ENCODE data around the gene HFE.
"Not testable (repeated sequence)": the region's sequence is repeated elsewhere in the genome, so short reads cannot be mapped to it uniquely, and the experiment has no call there.

Gene HFE

DNA sequence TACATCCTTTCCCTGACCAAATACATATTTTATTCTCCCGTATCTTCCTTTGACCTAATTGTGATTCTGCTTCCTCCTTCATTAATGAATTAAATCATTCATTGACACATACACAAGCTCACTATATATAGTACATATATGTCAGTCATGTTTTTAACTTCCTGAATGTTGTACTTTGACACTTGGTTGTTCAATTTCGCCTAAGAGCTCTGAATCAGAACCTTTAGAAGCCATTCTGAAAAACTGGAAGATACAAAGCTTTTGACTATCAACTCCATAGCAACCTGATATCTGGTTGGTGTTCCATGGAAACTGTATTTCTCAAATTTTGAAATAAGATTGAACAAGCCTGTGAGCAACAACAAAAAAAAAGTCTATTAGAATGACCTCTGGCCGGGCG lies 27.3 kb upstream of the HFE start:
- no peak for DNase-seq (ENCODE audit: low read depth in 2 of 2)

DNA sequence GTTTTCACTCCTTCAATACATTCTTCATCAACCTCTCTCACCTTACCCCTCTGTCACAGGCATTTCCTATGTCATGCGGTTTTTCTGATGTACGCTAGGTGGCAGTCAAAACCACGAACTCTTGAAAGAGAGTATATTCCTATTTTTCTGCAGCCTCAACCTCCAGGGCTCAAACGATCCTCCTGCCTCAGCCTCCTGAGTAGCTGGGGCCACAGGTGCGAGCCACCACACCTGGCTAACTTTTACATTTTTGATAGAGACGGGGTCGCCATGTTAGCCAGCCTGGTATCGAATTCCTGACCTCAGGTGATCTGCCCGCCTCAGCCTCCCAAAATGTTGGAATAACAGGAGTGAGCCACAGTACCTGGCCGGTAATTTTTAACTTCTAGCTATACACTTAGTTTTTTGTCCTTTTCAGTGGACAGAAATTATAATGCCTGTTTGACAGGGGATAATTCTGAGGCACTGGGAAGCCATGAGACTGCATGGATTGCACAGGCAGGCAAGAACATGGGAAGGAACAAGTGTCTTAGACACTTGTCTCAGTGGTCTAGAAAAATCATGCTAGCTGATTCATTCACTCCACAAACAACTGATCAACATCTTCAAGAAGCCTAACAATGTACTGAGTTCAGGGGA lies 22.5 kb upstream of the HFE start:
- no peak for DNase-seq (ENCODE audit: low read depth in 2 of 2)

DNA sequence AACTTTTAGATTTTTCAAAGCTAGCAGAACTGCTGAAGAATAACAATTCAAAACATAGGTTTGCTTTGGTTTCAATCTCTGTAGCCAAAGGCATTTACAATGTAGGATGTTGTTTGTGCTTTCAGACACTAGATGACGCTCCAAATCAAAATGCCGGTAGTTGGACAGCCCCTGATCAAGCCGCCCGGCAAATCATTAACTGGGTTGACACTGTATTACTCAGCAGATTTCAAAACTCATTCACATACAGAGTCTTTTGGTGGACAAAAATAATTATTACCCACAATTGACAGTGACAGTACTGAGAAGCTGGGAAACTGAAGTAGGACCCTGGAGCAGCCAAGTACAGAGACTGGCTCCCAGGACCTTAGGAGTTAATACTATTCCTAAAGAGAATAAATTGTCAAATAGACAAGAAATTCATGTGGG lies 21.3 kb upstream of the HFE start:
- DNase-seq (ENCODE audit: low read depth in 2 of 2): no peak

DNA sequence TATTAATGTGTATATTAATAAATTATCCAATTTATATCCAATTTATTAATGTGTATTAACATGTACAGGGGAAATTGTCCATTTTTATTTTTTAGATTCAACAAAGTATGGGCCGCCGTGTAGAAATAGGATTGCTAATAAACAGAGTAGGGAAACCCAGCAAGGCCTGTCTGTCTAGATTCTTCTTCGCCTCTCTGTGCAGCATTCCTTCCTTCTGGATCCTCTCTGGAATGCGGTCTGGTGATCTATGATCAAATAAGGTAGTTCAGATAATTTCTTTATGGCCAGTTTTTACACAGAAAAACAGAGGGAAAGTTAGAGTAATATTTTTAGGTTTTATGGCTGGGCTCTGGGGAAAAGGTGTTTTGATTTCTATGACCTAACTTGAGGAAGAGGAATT lies 19.9 kb upstream of the HFE start:
- no peak for DNase-seq (ENCODE audit: low read depth in 2 of 2)

DNA sequence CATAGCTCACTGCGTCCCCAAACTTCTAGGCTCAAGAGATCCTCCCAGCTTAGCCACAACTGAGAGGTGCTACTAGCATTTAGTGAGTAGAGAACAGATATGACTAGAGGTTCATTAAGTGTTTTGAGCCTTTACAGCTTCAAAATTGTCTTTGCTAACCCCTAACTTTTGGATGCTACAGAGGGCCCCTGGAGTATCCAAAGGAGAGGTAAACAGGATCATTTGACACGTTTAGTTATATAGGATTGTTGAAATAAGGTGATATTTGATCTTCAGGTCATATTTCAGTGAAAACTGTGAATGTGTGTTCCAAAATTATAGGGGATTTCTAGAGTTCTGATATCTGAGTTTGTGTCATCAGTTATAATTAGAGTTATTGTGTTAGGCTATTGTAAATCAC lies 19.2 kb upstream of the HFE start:
- no peak for DNase-seq (ENCODE audit: low read depth in 2 of 2)

DNA sequence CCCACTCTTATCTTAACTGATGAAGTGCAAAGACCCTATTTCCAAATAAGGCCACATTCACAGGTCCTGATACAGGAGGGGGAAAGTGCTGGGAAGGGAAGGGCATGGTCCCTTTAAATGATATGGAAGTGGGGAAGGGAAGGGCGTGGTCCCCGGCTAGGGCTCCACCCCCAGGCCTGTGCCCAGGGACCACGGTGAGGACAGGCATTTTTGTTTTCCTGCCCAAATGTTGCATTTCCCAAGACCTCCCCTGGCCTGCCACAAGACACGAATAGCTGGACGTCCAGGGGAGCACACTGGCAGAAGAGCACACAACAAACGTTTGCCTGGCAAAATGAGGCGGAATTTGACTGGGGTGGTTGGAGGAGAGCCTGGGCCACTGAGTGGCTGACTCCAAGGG lies 16.1 kb upstream of the HFE start:
- no peak for DNase-seq (ENCODE audit: low read depth in 2 of 2)

DNA sequence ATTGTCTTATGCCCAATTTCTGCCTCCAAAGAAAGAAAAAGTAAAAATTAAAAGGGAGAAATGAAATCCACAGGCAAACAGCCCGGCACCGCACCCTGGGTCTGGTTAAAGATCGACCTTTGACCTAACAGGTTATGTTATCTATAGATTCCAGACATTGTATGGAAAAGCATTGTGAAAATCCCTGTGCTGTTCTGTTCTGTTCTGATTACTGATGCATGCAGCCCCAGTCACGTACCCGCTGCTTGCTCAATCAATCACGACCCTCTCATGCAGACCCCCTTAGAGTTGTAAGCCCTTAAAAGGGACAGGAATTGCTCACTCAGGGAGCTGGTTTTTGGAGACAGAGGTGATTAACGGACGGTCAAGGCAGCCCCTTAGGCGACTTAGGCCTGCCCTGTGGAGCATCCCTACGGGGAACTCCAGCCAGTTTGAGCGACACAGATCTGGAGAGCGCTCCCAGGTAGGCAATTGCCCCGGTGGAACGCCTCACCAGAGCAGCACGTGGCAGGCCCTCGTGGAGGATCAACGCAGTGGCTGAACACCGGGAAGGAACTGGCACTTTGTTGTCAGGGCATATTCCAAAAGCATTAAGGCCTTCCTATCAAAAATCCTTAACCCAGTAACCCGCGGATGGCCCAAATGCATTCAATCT lies 12.0 kb upstream of the HFE start:
- no peak for DNase-seq (ENCODE audit: low read depth in 2 of 2)

DNA sequence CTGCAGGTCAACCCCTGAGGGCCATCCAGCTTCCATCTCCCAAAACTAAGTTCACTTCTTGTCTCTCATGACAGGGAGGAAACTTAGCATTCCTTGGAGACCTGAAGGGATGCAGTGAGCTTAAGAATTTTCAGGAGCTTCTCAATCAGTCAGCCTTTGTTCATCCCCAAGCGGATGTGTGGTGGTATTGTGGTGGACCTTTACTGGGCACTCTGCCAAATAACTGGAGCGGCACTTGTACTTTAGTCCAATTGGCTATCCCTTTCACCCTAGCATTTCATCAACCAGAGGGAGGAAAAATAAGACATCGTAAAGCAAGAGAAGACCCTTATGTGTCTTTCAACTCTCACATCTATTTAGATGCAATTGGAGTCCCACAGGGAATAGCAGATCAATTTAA lies 9.2 kb upstream of the HFE start:
- not testable (repeated sequence) for DNase-seq (ENCODE audit: low read depth in 2 of 2)

DNA sequence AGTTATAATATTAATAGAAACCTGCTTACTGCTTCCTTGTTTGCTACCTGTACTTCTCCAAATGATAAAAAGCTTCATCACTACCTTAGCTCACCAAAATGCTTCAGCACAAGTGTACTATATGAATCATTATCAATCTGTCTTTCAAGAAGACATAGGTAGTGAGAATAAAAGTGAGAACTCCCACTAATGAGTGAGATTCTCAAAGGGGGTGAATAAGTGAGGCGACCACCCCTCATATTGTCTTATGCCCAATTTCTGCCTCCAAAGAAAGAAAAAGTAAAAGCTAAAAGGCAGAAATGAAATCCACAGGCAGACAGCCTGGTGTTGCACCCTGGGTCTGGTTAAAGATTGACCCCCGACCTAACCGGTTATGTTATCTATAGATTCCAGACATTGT lies 6.1 kb upstream of the HFE start:
- DNase-seq (ENCODE audit: low read depth in 2 of 2): not testable (repeated sequence)

DNA sequence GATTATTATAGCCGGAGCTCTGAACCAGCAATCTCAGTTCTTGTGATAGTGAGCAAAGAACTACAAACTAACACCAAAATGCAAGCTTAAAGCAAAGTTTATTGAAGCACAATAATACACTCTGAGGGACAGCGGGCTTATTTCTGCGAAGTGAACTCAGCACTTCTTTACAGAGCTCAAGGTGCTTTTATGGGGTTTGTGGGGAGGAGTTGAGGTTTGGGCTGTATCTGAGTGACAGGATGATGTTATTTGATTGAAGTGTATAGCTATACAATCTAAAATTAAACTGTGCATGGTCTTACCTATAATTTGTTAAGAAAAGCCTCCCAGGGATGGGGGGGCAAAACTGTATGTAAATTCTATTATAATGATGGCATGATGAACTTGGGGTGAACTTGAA lies 1.0 kb upstream of the HFE start:
- DNase-seq (ENCODE audit: low read depth in 2 of 2): no peak

DNA sequence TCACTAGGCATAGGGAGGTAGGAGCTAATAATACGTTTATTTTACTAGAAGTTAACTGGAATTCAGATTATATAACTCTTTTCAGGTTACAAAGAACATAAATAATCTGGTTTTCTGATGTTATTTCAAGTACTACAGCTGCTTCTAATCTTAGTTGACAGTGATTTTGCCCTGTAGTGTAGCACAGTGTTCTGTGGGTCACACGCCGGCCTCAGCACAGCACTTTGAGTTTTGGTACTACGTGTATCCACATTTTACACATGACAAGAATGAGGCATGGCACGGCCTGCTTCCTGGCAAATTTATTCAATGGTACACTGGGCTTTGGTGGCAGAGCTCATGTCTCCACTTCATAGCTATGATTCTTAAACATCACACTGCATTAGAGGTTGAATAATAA lies 1.1 kb downstream of the HFE start:
- no peak for DNase-seq (ENCODE audit: low read depth in 2 of 2)

DNA sequence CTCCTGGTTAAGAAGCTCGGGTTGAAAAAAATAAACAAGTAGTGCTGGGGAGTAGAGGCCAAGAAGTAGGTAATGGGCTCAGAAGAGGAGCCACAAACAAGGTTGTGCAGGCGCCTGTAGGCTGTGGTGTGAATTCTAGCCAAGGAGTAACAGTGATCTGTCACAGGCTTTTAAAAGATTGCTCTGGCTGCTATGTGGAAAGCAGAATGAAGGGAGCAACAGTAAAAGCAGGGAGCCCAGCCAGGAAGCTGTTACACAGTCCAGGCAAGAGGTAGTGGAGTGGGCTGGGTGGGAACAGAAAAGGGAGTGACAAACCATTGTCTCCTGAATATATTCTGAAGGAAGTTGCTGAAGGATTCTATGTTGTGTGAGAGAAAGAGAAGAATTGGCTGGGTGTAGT lies 2.0 kb downstream of the HFE start:
- DNase-seq (ENCODE audit: low read depth in 2 of 2): no peak

DNA sequence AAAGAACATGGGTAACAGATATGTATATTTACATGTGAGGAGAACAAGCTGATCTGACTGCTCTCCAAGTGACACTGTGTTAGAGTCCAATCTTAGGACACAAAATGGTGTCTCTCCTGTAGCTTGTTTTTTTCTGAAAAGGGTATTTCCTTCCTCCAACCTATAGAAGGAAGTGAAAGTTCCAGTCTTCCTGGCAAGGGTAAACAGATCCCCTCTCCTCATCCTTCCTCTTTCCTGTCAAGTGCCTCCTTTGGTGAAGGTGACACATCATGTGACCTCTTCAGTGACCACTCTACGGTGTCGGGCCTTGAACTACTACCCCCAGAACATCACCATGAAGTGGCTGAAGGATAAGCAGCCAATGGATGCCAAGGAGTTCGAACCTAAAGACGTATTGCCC lies 5.2 kb downstream of the HFE start:
- DNase-seq (ENCODE audit: low read depth in 2 of 2): no peak

DNA sequence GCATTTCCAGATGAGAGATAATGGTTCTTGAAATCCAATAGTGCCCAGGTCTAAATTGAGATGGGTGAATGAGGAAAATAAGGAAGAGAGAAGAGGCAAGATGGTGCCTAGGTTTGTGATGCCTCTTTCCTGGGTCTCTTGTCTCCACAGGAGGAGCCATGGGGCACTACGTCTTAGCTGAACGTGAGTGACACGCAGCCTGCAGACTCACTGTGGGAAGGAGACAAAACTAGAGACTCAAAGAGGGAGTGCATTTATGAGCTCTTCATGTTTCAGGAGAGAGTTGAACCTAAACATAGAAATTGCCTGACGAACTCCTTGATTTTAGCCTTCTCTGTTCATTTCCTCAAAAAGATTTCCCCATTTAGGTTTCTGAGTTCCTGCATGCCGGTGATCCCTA lies 6.8 kb downstream of the HFE start:
- no peak for DNase-seq (ENCODE audit: low read depth in 2 of 2)

DNA sequence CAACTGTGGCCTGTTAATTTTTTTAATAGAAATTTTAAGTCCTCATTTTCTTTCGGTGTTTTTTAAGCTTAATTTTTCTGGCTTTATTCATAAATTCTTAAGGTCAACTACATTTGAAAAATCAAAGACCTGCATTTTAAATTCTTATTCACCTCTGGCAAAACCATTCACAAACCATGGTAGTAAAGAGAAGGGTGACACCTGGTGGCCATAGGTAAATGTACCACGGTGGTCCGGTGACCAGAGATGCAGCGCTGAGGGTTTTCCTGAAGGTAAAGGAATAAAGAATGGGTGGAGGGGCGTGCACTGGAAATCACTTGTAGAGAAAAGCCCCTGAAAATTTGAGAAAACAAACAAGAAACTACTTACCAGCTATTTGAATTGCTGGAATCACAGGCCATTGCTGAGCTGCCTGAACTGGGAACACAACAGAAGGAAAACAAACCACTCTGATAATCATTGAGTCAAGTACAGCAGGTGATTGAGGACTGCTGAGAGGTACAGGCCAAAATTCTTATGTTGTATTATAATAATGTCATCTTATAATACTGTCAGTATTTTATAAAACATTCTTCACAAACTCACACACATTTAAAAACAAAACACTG lies 10.1 kb downstream of the HFE start:
- peak; percentile 22 for DNase-seq (ENCODE audit: low read depth in 2 of 2)

DNA sequence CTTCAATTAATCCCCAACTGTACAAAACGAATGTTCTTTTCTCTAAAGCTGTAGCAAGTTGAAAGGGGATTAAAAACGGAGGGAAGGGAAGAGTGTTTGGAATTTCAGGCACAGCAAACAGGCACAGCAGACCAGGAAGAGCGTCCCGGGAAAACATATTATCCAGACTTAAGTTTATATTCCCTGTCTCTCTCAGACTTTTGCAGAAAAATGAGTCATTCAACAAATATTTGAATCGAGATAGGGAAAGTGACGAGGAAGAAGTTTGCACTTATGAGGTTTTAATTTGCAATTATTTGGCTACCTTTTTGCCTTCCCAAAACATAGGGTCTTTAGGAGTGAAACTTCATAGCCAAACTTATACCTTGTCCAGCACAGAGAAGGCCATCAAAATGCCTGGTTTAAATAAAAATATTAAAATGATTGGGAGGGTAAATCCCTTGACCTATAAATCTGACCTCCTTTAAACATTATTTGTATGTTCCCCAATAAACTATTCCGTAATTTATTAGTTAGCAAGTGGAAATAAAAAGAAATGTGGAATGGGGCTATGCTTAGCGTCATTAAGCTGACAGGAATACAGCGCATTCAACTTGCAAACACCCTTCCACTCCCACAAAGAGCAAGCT lies 16.0 kb downstream of the HFE start:
- DNase-seq (ENCODE audit: low read depth in 2 of 2): no peak

DNA sequence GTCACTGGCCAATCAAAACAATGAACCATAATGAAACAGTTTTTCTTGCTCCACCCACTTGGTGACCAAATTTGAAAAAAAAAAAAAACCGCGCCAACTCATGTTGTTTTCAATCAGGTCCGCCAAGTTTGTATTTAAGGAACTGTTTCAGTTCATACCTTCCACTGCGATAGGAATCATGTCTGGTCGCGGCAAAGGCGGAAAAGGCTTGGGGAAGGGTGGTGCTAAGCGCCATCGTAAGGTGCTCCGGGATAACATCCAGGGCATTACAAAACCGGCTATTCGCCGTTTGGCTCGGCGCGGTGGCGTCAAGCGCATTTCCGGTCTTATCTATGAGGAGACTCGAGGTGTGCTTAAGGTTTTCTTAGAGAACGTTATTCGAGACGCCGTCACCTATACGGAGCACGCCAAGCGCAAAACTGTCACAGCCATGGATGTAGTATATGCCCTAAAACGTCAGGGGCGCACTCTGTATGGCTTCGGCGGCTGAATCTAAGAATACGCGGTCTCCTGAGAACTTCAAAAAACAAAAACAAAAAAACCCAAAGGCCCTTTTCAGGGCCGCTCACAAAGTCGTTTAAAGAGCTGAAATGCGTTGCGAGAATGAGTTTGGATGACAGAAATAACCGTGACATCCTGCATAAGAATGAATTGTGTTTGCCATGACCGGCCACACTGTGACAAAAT lies 16.7 kb downstream of the HFE start:
- DNase-seq (ENCODE audit: low read depth in 2 of 2): peak; percentile 80 to 84

DNA sequence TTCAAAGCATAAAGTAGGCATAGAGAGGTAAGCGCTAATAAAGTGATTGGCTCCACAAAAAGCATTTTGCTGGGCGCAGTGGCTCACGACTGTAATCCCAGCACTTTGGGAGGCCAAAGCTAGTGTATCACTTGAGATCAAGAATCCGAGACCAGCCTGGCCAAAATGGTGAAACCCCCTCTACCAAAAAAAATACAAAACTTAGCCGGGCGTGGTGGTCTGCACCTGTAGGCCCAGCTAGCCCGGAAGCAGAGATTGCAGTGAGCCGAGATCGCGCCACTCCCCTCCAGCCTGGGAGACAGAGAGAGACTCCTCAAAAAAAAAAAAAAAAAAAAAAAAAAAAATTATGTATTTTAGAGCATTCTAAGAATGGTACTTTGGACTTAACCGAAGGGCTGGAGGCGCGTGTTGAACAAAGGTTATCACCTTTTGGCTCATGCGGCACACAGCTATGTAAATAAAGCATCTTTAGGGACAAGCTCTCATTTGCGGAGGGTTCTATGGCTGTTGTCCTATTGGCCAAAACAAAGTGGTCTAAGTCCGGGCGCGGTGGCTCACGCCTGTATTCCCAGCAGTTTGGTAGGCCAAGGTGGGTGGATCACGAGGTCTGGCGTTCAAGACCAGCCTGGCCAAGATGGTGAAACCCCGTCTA lies 17.4 kb downstream of the HFE start:
- DNase-seq (ENCODE audit: low read depth in 2 of 2): no peak

DNA sequence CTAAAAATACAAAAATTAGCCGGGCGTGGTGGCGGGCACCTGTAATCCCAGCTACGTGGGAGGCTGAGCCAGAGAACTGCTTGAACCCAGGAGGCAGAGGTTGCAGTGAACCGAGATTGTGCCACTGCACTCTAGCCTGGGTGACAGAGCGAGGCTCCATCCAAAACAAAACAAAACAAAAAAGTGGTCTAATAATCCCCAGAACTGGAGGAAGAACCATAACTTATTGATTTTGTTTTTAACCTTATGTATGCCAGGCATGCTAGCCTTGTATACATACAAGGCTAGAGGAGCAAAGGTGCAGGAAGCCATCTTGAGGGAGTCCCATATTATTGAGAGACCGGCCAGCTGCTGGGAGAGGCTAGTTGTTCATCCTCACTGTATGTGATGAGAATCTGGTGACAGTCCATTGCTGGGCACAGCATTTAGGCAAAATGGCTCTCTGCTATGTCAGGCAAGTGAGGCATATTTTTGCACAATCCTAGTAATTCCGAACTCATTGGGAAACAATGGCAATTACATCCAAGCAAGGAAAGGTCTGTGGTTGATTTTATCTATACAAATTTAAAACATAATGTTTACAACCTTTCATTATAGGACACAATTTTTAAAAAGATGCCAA lies 18.0 kb downstream of the HFE start:
- DNase-seq (ENCODE audit: low read depth in 2 of 2): no peak

DNA sequence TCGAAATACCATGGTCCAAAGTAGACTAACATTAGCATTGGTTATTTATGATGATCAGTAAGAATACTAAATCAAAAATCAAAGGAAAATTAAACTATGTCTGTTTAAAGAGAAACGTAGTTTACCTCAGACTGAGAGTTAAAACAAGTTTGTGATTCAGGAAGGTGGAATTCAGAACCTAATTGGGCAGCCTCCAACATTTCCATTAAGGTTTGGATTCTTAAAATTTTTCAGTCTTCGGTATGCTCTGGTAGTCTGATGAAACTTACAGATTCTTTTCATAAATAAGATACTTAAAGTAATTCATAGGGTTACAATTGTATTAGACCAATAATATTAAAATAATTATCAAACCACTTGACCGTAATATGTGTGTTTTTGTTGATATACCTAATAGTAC lies 18.6 kb downstream of the HFE start:
- DNase-seq (ENCODE audit: low read depth in 2 of 2): no peak

DNA sequence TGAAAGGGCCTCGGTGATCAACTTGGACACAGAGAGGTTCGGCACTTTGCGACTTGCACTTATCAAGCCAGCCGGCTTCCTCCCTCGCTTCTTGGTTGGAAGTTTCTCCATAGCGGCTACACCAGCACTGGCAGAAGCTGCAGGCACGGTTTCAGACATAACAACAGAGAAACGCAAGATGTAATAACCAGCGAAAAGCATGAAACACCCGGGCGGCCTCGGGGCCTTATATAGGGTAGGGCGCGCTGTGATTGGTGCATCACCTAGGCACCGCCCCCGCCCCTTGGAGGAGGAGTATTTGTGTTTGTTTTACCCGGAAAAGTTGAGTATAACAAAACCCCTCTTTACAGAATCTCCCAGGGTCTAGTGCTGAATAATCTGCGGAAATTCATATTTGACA lies 20.7 kb downstream of the HFE start:
- DNase-seq (ENCODE audit: low read depth in 2 of 2): no peak

DNA sequence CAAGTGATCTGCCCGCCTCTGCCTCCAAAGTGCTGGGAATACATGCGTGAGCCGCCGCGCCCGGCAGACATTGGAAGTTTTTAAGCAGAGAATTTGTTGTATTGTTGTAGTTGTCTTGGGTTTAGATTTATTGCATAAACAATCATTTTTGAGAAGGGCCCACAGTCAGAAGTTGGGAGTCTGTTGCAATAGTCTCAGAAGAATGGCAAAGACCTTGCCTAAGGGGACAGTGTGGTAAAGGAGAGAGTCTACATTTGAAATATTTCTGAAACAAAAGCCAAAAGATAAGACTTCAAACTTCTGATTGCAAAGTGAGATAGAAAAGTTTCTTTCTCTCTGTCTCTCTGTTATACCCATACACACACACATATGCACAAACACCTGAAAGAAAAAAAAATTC lies 22.5 kb downstream of the HFE start:
- DNase-seq (ENCODE audit: low read depth in 2 of 2): no peak

All from stimulated activated CD8-positive, alpha-beta memory T cell treated with anti-CD3 and anti-CD28 coated beads, Interleukin-15, amount 100 ng/mL, for 48 hours (primary cell).